Ishikawa (cell line): ENCODE measurements around the gene PCCB.

Source experiments
- CEBPB ChIP-seq: IDR thresholded peaks from 2 replicates; pipeline ENCODE4 v1.6.1; 2012
- FOXM1 ChIP-seq: IDR thresholded peaks from 2 replicates; pipeline ENCODE4 v1.6.1; 2012; ENCODE audit warnings: low read depth, borderline replicate concordance
- MAX ChIP-seq: IDR thresholded peaks from 2 replicates; pipeline ENCODE4 v1.6.1; 2012
- RAD21 ChIP-seq: IDR thresholded peaks from 2 replicates; pipeline ENCODE4 v1.6.1; 2012; ENCODE audit warnings: low read depth
- TCF12 ChIP-seq: IDR thresholded peaks from 2 replicates; pipeline ENCODE4 v1.6.1; 2012; ENCODE audit warnings: low read depth

GRCh38 chr3:136255672-136256406 is 5.7 kb downstream of the PCCB start:
- TF ChIP-seq MAX (no peak), FOXM1 (no peak), CEBPB (no peak), TCF12 (no peak), RAD21 (no peak)
